Heart left ventricle (tissue), 13 donors: ENCODE results near the gene MAPK4.

Experiments
- CTCF ChIP-seq, 12 donors: fragments of 200-600 bp; sonication (generic) in 4 of 12; IDR thresholded peaks; one replicate each; pipeline versions ENCODE4 v1.5.0 to v1.8.0; 2018 to 2022; ENCODE audit warnings: antibody characterized with exemption in 12 of 12, mild to moderate bottlenecking in 5 of 12
- POLR2A ChIP-seq, 2 donors: fragments of 450-650 bp; IDR thresholded peaks; one replicate each; pipeline ENCODE4 v1.6.1; 2017; ENCODE audit warnings: antibody characterized with exemption in 2 of 2, mild to moderate bottlenecking in 2 of 2, moderate library complexity in 2 of 2
- donor health status: ischemic (EF 13 %, LVEDD 7.1; RV severe dilation, severe dysfunction).
- donor health status: DM: no; HTN: yes; CAD: no.
- donor health status: DM: no; HTN: no; CAD: no.
- donor health status: ischemic (EF 25% LVEDD 6.9; RV normal size, moderate dysfunction).
- donor health status: ischemic (EF 25% LVEDD 5.7; RV mildly dilated, moderate dysfunction).
- donor health status: ischemic (EF 35%, LVEDD 5.7; RV mildly dilated, moderate dysfunction).
- donor health status: nonischemic (EF 11% LVEDD 7.7; RV severe dilation, severe dysfunction).
- donor health status: DM: yes; HTN: yes; CAD: no.
- donor health status: PGD.
- donor health status: ischemic (EF 29% LVEDD 5.4; RV normal size, mild dysfunction).
- donor health status: nonischemic (EF 23%, LVEDD 6.1; RV moderate dilation, normal function).

GRCh38 chr18:50628533-50628905 is 68.6 kb downstream of the MAPK4 start:
- TF ChIP-seq CTCF (IDR thresholded peaks at IDR 0.05) (no peak), POLR2A (IDR thresholded peaks at IDR 0.05) (no peak)
